ENCODE data around the gene MACROD2.

The MACROD2 gene

GRCh38 chr20:14284443-14284842 lies 289.1 kb downstream of the MACROD2 start:
- no peak for DNase-seq

- no peak for DNase-seq
These were observed 293.3 kb downstream of the MACROD2 start for GRCh38 chr20:14288341-14289330.

- no peak for DNase-seq
These were observed 296.2 kb downstream of the MACROD2 start for GRCh38 chr20:14291502-14291901.

GRCh38 chr20:14295238-14295637 lies 299.9 kb downstream of the MACROD2 start:
- DNase-seq = no peak

GRCh38 chr20:14295770-14296309 lies 300.5 kb downstream of the MACROD2 start:
- DNase-seq = no peak

GRCh38 chr20:14299831-14300230 lies 304.5 kb downstream of the MACROD2 start:
- DNase-seq = no peak

GRCh38 chr20:14303106-14303505 lies 307.8 kb downstream of the MACROD2 start:
- no peak for DNase-seq

GRCh38 chr20:14303651-14304050 lies 308.3 kb downstream of the MACROD2 start:
- DNase-seq = no peak

GRCh38 chr20:14304472-14304871 lies 309.2 kb downstream of the MACROD2 start:
- DNase-seq = no peak

GRCh38 chr20:14307956-14308355 lies 312.6 kb downstream of the MACROD2 start:
- DNase-seq = no peak

GRCh38 chr20:14310977-14311627 lies 315.8 kb downstream of the MACROD2 start:
- DNase-seq = no peak

- no peak for DNase-seq
These were observed 316.7 kb downstream of the MACROD2 start for GRCh38 chr20:14312001-14312400.

GRCh38 chr20:14313341-14314020 lies 318.2 kb downstream of the MACROD2 start:
- DNase-seq = no peak

GRCh38 chr20:14319704-14320103 lies 324.4 kb downstream of the MACROD2 start:
- no peak for DNase-seq

- DNase-seq = no peak
These were observed 336.3 kb downstream of the MACROD2 start for GRCh38 chr20:14331646-14332045.

- DNase-seq = no peak
These were observed 337.6 kb downstream of the MACROD2 start for GRCh38 chr20:14332866-14333265.

GRCh38 chr20:14333721-14334120 lies 338.4 kb downstream of the MACROD2 start:
- no peak for DNase-seq

- peak; percentile 15 for DNase-seq
These were observed 339.1 kb downstream of the MACROD2 start for GRCh38 chr20:14334306-14334930.

GRCh38 chr20:14335052-14335451 lies 339.7 kb downstream of the MACROD2 start:
- no peak for DNase-seq

- no peak for DNase-seq
These were observed 341.4 kb downstream of the MACROD2 start for GRCh38 chr20:14336686-14337085.

- DNase-seq = peak; percentile 98
These were observed 342.3 kb downstream of the MACROD2 start, which contains the start of gene FLRT3 for GRCh38 chr20:14337400-14338171. TSS of gene FLRT3 (minus strand) at chr20:14337612. CDS start at chr20:14327506, 10,106 bp downstream.

- DNase-seq = no peak
These were observed 346.5 kb downstream of the MACROD2 start for GRCh38 chr20:14341801-14342200.
